ENCODE data around the gene ZNF3. TPM values are rescaled to one million over a fixed set of nuclear protein-coding genes. Genes with fewer than 3 reads are reported as not detected.

The ZNF3 gene
- total and polyA plus RNA-seq, 9 of the 15 experiments (the other 6 are each of a cell fraction or from before 2014, with no cell fraction given), result 30.0 to 64.9 (median 51.5) TPM

- no peak for TF ChIP-seq NR1H2 (CRISPR knock-in tag; IDR thresholded peaks at IDR 0.05)
- peak; percentile 77; the same call in 1 of the 2 replicates for TF ChIP-seq HDGF (IDR thresholded peaks at IDR 0.05)
- no peak for TF ChIP-seq FOS (IDR thresholded peaks at IDR 0.05; ENCODE audit: extremely low read depth, insufficient read length)
- peak; percentile 4; the same call in 1 of the 2 replicates for TF ChIP-seq ZBTB40 (IDR thresholded peaks at IDR 0.05)
- no peak for TF ChIP-seq ZBTB40 (CRISPR knock-in tag; IDR thresholded peaks at IDR 0.05)
- no peak for TF ChIP-seq HSF4 (CRISPR knock-in tag; IDR thresholded peaks at IDR 0.05; ENCODE audit: borderline replicate concordance)
- no peak; the same call in 1 of the 2 replicates for TF ChIP-seq THRA (IDR thresholded peaks at IDR 0.05)
- no peak for TF ChIP-seq ZNF217 (CRISPR knock-in tag; IDR thresholded peaks at IDR 0.05)
- TF ChIP-seq CGGBP1 (CRISPR knock-in tag; IDR thresholded peaks at IDR 0.05), result 0 out of 2 replicates have a peak, but pooled peaks have one; percentile 16
- TF ChIP-seq ZNF431 (CRISPR knock-in tag; IDR thresholded peaks at IDR 0.05), result no peak
- TF ChIP-seq ZNF316 (IDR thresholded peaks at IDR 0.05), result 0 out of 2 replicates have a peak, but pooled peaks have one; percentile 30
- no peak for TF ChIP-seq PBX2 (CRISPR knock-in tag; IDR thresholded peaks at IDR 0.05; ENCODE audit: low read depth)
- peak; percentile 69 for TF ChIP-seq PBX2 (tag; conservative IDR thresholded peaks at IDR 0.05; ENCODE audit: low read depth)
- no peak for TF ChIP-seq PHB (CRISPR knock-in tag; IDR thresholded peaks at IDR 0.05)
- 0 out of 4 replicates have a peak, but pooled peaks of 1 of the 2 experiments have one; percentile 42 for TF ChIP-seq MLLT1 (IDR thresholded peaks at IDR 0.05)
Observed at GRCh38 chr7:100082978-100083377, 1.5 kb upstream of the ZNF3 start (continued).
